GM12875 (cell line): ENCODE results near the gene APELA.
A peak's percentile ranks its signal among the peaks of the same experiment; 100 is the strongest.
"Not testable (repeated sequence)": the region's sequence is repeated elsewhere in the genome, so short reads cannot be mapped to it uniquely, and the experiment has no call there.

Source experiments
- H3K4me3 ChIP-seq: one replicate; pipeline ENCODE4 v1.5.1; 2011; ENCODE audit warnings: low read depth, low read length, control low read depth
- CTCF ChIP-seq: IDR thresholded peaks from 2 replicates; pipeline ENCODE4 v1.5.1; 2011; ENCODE audit warnings: low read depth, mild to moderate bottlenecking, control low read depth, inconsistent platforms, low read length, moderate library complexity, borderline replicate concordance; ENCODE audit not compliant: insufficient read depth

Gene APELA

GRCh38 chr4:164924670-164925238 lies 47.8 kb downstream of the APELA start:
- no peak overlapping the region for H3K4me3 ChIP-seq
- TF ChIP-seq CTCF = no peak

- no peak for TF ChIP-seq CTCF
- no peak overlapping the region for H3K4me3 ChIP-seq
Measured at GRCh38 chr4:164926301-164926700, 49.3 kb downstream of the APELA start.

DNA sequence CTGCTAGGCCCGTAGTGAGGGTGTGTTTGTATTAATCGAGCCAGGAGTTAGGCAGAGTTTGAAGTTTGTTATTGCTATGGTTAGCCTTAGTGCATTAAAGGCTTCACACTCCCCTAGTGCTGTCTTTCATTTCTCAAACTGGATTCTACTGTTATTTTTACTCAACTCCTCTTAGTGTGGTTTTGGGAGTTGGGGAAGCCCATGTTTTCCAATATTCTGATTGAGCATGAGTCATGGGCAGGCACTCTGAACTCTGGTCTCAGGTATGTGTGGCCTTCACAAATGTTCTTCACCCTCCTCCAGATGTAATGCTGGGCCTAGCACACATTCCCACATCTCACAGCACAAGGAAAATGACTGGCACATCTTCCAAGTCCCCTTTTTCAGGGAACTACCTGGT lies 50.1 kb downstream of the APELA start:
- not testable (repeated sequence) for H3K4me3 ChIP-seq

DNA sequence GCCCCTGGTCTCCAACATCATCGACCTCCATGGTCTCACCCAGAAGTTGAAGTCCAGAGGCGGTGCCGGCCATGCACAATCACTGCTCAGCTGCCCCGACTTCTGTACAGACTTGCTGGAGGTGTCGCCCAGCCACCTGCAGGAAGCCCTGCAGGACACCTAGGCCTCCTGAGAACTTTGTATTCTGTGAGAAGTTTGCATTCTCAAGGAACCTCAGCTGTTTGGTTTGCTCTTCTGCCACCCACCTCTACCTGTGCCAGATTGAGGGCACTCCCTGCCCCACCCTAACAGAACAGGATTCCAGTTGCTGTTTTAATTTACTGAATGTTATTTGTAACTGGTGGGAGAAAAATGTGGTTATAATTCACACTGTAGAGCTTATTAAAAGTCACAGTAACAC lies 53.7 kb downstream of the APELA start:
- TF ChIP-seq CTCF = no peak
- H3K4me3 ChIP-seq = no peak overlapping the region

- H3K4me3 ChIP-seq = no peak overlapping the region
- no peak for TF ChIP-seq CTCF
Measured at GRCh38 chr4:164931551-164932324, 54.8 kb downstream of the APELA start.

- H3K4me3 ChIP-seq = no peak overlapping the region
- TF ChIP-seq CTCF = no peak
Measured at GRCh38 chr4:164933244-164933643, 56.3 kb downstream of the APELA start.

GRCh38 chr4:164935363-164935762 lies 58.4 kb downstream of the APELA start:
- H3K4me3 ChIP-seq = no peak overlapping the region
- peak; percentile 40; the same call in 1 of the 2 replicates for TF ChIP-seq CTCF

DNA sequence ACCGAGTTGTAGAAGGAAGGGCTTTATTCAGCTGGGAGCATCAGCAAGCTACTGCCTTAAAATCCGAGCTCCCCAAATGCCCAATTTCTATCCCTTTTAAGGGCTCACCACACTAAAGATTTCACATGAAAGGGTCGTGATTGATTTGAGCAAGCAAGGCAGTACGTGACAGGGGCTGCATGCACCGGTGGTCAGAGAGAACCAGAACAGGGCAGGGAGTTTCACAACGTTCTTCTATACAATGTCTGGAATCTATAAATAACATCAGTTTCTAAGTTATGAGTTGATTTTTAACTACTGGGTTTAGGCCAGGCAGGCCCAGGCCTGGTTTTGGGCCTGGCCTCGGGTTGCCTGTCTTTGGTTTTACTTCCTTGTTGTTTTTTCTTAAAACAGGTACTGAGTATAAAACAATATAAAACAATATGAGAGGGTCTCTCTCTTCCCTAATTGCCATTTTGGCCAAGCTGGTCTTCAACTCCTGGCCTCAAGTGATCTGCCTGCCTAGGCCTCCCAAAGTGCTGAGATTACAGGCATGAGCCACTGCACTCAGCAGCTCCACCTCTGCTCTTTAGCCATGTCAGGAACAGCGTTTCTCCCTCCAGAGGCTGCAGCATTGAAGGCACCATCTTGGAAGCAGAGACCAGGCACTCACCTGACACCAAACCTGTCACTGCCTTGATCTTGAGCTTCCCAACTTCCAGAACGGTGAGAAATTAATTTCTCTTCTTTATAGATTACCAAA lies 59.1 kb downstream of the APELA start:
- H3K4me3 ChIP-seq = not testable (repeated sequence)
